Esophagus muscularis mucosa (tissue), 3 donors: ENCODE results near the gene AKR1C1.
"Not testable (repeated sequence)": the region's sequence is repeated elsewhere in the genome, so short reads cannot be mapped to it uniquely, and the experiment has no call there.

Source experiments
- CTCF ChIP-seq, 3 experiments: fragments of 200-600 bp in 2 of 3; fragments of 450-650 bp in 1 of 3; sonication (generic) in 2 of 3; IDR thresholded peaks; one replicate each; pipeline ENCODE4 v1.5.1; 2017 to 2019; ENCODE audit warnings: antibody characterized with exemption in 3 of 3, mild to moderate bottlenecking in 2 of 3, moderate library complexity in 1 of 3
- POLR2A ChIP-seq: fragments of 450-650 bp; IDR thresholded peaks from one replicate; pipeline ENCODE4 v1.6.1; 2017; ENCODE audit warnings: antibody characterized with exemption, moderate library complexity, mild to moderate bottlenecking, low read depth

- not testable (repeated sequence) for TF ChIP-seq CTCF (IDR thresholded peaks at IDR 0.05); POLR2A
These were observed 24.9 kb downstream of the AKR1C1 start for GRCh38 chr10:4988000-4988641.
